HL-60 (cell line): ENCODE measurements around the gene KRTAP5-4.

Experiments used
- DNase-seq, 2 experiments: peaks; one replicate each; pipeline ENCODE4 v3.0.0-alpha.2; 2010 to 2020; ENCODE audit warnings: low read depth in 1 of 2, low spot score in 1 of 2
- H3K27ac ChIP-seq: fragments of 250-450 bp; sonication (Bioruptor Pico); replicated peaks from 2 replicates; pipeline ENCODE4 v1.5.1; 2020; ENCODE audit warnings: mild to moderate bottlenecking, moderate library complexity
- H3K27me3 ChIP-seq: fragments of 250-450 bp; sonication (Bioruptor Pico); 2 replicates; pipeline ENCODE4 v1.5.1; 2021; ENCODE audit warnings: mild to moderate bottlenecking, moderate library complexity; ENCODE audit not compliant: insufficient read depth, poor library complexity, severe bottlenecking
- H3K4me3 ChIP-seq: replicated peaks from 2 replicates; pipeline ENCODE4 v1.5.1; 2011; ENCODE audit warnings: mild to moderate bottlenecking, control low read depth, low read length; ENCODE audit not compliant: insufficient read depth
- CTCF ChIP-seq: IDR thresholded peaks from one replicate; pipeline ENCODE4 v1.5.1; 2011; ENCODE audit warnings: low read length, control low read depth, inconsistent platforms; ENCODE audit not compliant: insufficient read depth
- GABPA ChIP-seq: IDR thresholded peaks from 2 replicates; pipeline ENCODE4 v1.6.1; 2012; ENCODE audit warnings: low read depth
- POLR2AphosphoS5 ChIP-seq: IDR thresholded peaks from 2 replicates; pipeline ENCODE4 v1.6.1; 2012; ENCODE audit warnings: low read depth
- REST ChIP-seq: IDR thresholded peaks from 2 replicates; pipeline ENCODE4 v1.6.1; 2012; ENCODE audit warnings: low read depth; ENCODE audit not compliant: insufficient replicate concordance
- SPI1 ChIP-seq: IDR thresholded peaks from 2 replicates; pipeline ENCODE4 v1.6.1; 2012; ENCODE audit warnings: low read depth, mild to moderate bottlenecking, borderline replicate concordance

The KRTAP5-4 gene

GRCh38 chr11:1645357-1645821, 23.5 kb upstream of the KRTAP5-4 start:
- peaks cover 3% of the 10 kb centered on the region for H3K27me3 ChIP-seq
- DNase-seq = no peak
- no peak overlapping the region for H3K27ac ChIP-seq
- H3K4me3 ChIP-seq = no peak overlapping the region
- TF ChIP-seq REST (no peak), CTCF (no peak), POLR2AphosphoS5 (no peak), GABPA (no peak)

GRCh38 chr11:1644601-1645356, 22.8 kb upstream of the KRTAP5-4 start:
- no peak for DNase-seq
- no peak overlapping the region for H3K4me3 ChIP-seq
- TF ChIP-seq CTCF = no peak
- TF ChIP-seq POLR2AphosphoS5 = no peak
- TF ChIP-seq REST = no peak
- no peak for TF ChIP-seq GABPA
- TF ChIP-seq SPI1 = no peak
- peaks cover 3% of the 10 kb centered on the region for H3K27me3 ChIP-seq
- no peak overlapping the region for H3K27ac ChIP-seq

- Histone ChIP-seq H3K27ac (no peak overlapping the region), H3K27me3 (peaks cover 6% of the 10 kb centered on the region), H3K4me3 (no peak overlapping the region)
- no peak for DNase-seq
- TF ChIP-seq CTCF = no peak
- TF ChIP-seq SPI1 = no peak
- no peak for TF ChIP-seq GABPA
- no peak for TF ChIP-seq REST
- TF ChIP-seq POLR2AphosphoS5 = no peak
Measured at GRCh38 chr11:1643146-1643690, 21.3 kb upstream of the KRTAP5-4 start.
